WTC11 (cell line): Measurements from ENCODE around the gene ACP4. TPM values are rescaled to one million over a fixed set of nuclear protein-coding genes. Genes with fewer than 3 reads are reported as not detected.

Experiments
- ATAC-seq: fragments of 200-7000 bp; cut with Tn5 transposase; 2 replicates; pipeline ENCODE4 v1.10.0; 2021; ENCODE audit warnings: mild to moderate bottlenecking, moderate library complexity
- CTCF ChIA-PET: fragments of 300-600 bp; sonication (Branson Sonifier 250); formaldehyde crosslinking; loops from one replicate; lab custom pipeline; 2021; ENCODE audit warnings: antibody characterized with exemption; lab: Charles Lee
- POLR2A ChIA-PET: fragments of 350-600 bp; sonication (Branson Sonifier 250); formaldehyde crosslinking; loops from one replicate; lab custom pipeline; 2021; ENCODE audit warnings: antibody characterized with exemption; lab: Charles Lee
- DNase-seq: peaks from one replicate; pipeline ENCODE4 v3.0.0; 2021; ENCODE audit warnings: low spot score
- H3K27ac Mint-ChIP-seq: 2 replicates; pipeline ENCODE4 v1.8.0; 2021; ENCODE audit warnings: mixed read lengths
- H3K27me3 Mint-ChIP-seq: 2 replicates; pipeline ENCODE4 v1.8.0; 2021; ENCODE audit warnings: low read depth, mild to moderate bottlenecking, moderate library complexity, mixed read lengths
- H3K36me3 Mint-ChIP-seq: 2 replicates; pipeline ENCODE4 v1.8.0; 2021; ENCODE audit warnings: mixed read lengths
- H3K4me1 Mint-ChIP-seq: 2 replicates; pipeline ENCODE4 v1.8.0; 2022; ENCODE audit warnings: mixed read lengths
- H3K4me3 Mint-ChIP-seq: 2 replicates; pipeline ENCODE4 v1.8.0; 2021; ENCODE audit warnings: mild to moderate bottlenecking, moderate library complexity, mixed read lengths
- H3K9me3 Mint-ChIP-seq: 2 replicates; pipeline ENCODE4 v1.8.0; 2021; ENCODE audit warnings: mixed read lengths
- ATF2 ChIP-seq: sonication (generic); formaldehyde crosslinking; IDR thresholded peaks from 2 replicates; pipeline ENCODE4 v1.8.1; 2022; ENCODE audit warnings: low read depth, missing genetic modification reagents, borderline replicate concordance
- ETV6 ChIP-seq: sonication (generic); formaldehyde crosslinking; IDR thresholded peaks from 2 replicates; pipeline ENCODE4 v1.8.1; 2022; ENCODE audit warnings: mild to moderate bottlenecking, missing genetic modification reagents
- GTF2I ChIP-seq: fragments of 250-450 bp; sonication (Bioruptor Pico); conservative IDR thresholded peaks from 2 replicates; pipeline ENCODE4 v1.4.0; 2021; ENCODE audit warnings: mild to moderate bottlenecking
- HMGXB4 ChIP-seq: sonication (generic); formaldehyde crosslinking; IDR thresholded peaks from 2 replicates; pipeline ENCODE4 v1.8.1; 2023; ENCODE audit warnings: mild to moderate bottlenecking, moderate library complexity, missing genetic modification reagents
- IRF2 ChIP-seq: sonication (generic); formaldehyde crosslinking; IDR thresholded peaks from 2 replicates; pipeline ENCODE4 v1.8.0; 2022; ENCODE audit warnings: low read depth, missing genetic modification reagents, borderline replicate concordance
- MAX ChIP-seq: sonication (generic); formaldehyde crosslinking; IDR thresholded peaks from 2 replicates; pipeline ENCODE4 v1.8.0; 2022; ENCODE audit warnings: mild to moderate bottlenecking, missing genetic modification reagents
- NR1H2 ChIP-seq: sonication (generic); formaldehyde crosslinking; IDR thresholded peaks from 2 replicates; pipeline ENCODE4 v1.9.0; 2021; ENCODE audit warnings: mild to moderate bottlenecking, moderate library complexity, missing genetic modification reagents
- OVOL2 ChIP-seq: fragments of 250-450 bp; sonication (Bioruptor Pico); IDR thresholded peaks from 2 replicates; pipeline ENCODE4 v1.9.0; 2021; ENCODE audit warnings: mild to moderate bottlenecking, borderline replicate concordance
- SMAD3 ChIP-seq: sonication (generic); formaldehyde crosslinking; IDR thresholded peaks from 2 replicates; pipeline ENCODE4 v1.8.0; 2022; ENCODE audit warnings: missing genetic modification reagents, mild to moderate bottlenecking, borderline replicate concordance
- SOX15 ChIP-seq: fragments of 250-450 bp; sonication (Bioruptor Pico); IDR thresholded peaks from 2 replicates; pipeline ENCODE4 v1.9.0; 2021; ENCODE audit warnings: mild to moderate bottlenecking
- ZBTB43 ChIP-seq: sonication (generic); formaldehyde crosslinking; IDR thresholded peaks from 2 replicates; pipeline ENCODE4 v1.8.1; 2023; ENCODE audit warnings: mild to moderate bottlenecking, missing genetic modification reagents
- ZNF396 ChIP-seq: fragments of 250-450 bp; sonication (Bioruptor Pico); IDR thresholded peaks from 2 replicates; pipeline ENCODE4 v1.8.0; 2021; ENCODE audit warnings: mild to moderate bottlenecking, moderate library complexity, borderline replicate concordance
- ZNF671 ChIP-seq: fragments of 250-450 bp; sonication (Bioruptor Pico); IDR thresholded peaks from 2 replicates; pipeline ENCODE4 v1.8.0; 2021; ENCODE audit warnings: mild to moderate bottlenecking
- total RNA-seq: library from RNA; stranded (reverse); gene quantifications from 3 replicates; pipeline ENCODE4 v1.2.3, GENCODE V29; 2021
- TF ChIP-seq, protein P1 (sequence below): sonication (generic); formaldehyde crosslinking; IDR thresholded peaks from 2 replicates; pipeline ENCODE4 v1.8.1; 2023; ENCODE audit warnings: mild to moderate bottlenecking, missing genetic modification reagents, moderate library complexity
- TF ChIP-seq, protein P2 (sequence below): sonication (generic); formaldehyde crosslinking; IDR thresholded peaks from 2 replicates; pipeline ENCODE4 v1.8.0; 2023; ENCODE audit warnings: missing genetic modification reagents, mild to moderate bottlenecking, borderline replicate concordance
- TF ChIP-seq, protein P3 (sequence below): sonication (generic); formaldehyde crosslinking; conservative IDR thresholded peaks from 2 replicates; pipeline ENCODE4 v1.8.1; 2022; ENCODE audit warnings: mild to moderate bottlenecking, missing genetic modification reagents
- TF ChIP-seq, protein P4 (sequence below): sonication (generic); formaldehyde crosslinking; IDR thresholded peaks from 2 replicates; pipeline ENCODE4 v1.8.0; 2022; ENCODE audit warnings: mild to moderate bottlenecking, missing genetic modification reagents

The ACP4 gene
- total RNA-seq, 1 experiment from 2014 or later, result not detected

GRCh38 chr19:50795664-50796073 is 5.5 kb downstream of the ACP4 start:
- ChIA-PET POLR2A (interaction anchor here (0.8 to 1.4 kb wide), 4 partner anchors 9 to 412 kb away, joined by 3 to 6 read pairs (median 4); no protein-coding TSS in a partner anchor), CTCF (interaction anchor here (0.7 to 5.1 kb wide), 9 partner anchors 9 to 269 kb away, joined by 3 to 38 read pairs (median 4); partner anchors contain the start of genes KLK13 and KLK3)
- Mint-ChIP-seq H3K4me3 (no peak overlapping the region), H3K4me1 (peaks cover 14% of the 10 kb centered on the region), H3K9me3 (no peaks in the 10 kb centered on the region), H3K27me3 (peaks cover 16% of the 10 kb centered on the region), H3K36me3 (peaks cover 26% of the 10 kb centered on the region), H3K27ac (peak overlapping the region; percentile 79; the same call in 1 of the 2 replicates)
- ATAC-seq, result no peak; the same call in 1 of the 2 replicates
- TF ChIP-seq, protein P1, sequence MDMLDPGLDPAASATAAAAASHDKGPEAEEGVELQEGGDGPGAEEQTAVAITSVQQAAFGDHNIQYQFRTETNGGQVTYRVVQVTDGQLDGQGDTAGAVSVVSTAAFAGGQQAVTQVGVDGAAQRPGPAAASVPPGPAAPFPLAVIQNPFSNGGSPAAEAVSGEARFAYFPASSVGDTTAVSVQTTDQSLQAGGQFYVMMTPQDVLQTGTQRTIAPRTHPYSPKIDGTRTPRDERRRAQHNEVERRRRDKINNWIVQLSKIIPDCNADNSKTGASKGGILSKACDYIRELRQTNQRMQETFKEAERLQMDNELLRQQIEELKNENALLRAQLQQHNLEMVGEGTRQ (CRISPR knock-in tag), result no peak
- TF ChIP-seq MAX (CRISPR knock-in tag), result 0 out of 2 replicates have a peak, but pooled peaks have one; percentile 18
- no peak for TF ChIP-seq ZBTB43 (CRISPR knock-in tag)
- TF ChIP-seq ZNF671 (CRISPR knock-in tag), result no peak
- TF ChIP-seq SMAD3 (CRISPR knock-in tag), result peak; percentile 72; the same call in 1 of the 2 replicates
- TF ChIP-seq, protein P2, sequence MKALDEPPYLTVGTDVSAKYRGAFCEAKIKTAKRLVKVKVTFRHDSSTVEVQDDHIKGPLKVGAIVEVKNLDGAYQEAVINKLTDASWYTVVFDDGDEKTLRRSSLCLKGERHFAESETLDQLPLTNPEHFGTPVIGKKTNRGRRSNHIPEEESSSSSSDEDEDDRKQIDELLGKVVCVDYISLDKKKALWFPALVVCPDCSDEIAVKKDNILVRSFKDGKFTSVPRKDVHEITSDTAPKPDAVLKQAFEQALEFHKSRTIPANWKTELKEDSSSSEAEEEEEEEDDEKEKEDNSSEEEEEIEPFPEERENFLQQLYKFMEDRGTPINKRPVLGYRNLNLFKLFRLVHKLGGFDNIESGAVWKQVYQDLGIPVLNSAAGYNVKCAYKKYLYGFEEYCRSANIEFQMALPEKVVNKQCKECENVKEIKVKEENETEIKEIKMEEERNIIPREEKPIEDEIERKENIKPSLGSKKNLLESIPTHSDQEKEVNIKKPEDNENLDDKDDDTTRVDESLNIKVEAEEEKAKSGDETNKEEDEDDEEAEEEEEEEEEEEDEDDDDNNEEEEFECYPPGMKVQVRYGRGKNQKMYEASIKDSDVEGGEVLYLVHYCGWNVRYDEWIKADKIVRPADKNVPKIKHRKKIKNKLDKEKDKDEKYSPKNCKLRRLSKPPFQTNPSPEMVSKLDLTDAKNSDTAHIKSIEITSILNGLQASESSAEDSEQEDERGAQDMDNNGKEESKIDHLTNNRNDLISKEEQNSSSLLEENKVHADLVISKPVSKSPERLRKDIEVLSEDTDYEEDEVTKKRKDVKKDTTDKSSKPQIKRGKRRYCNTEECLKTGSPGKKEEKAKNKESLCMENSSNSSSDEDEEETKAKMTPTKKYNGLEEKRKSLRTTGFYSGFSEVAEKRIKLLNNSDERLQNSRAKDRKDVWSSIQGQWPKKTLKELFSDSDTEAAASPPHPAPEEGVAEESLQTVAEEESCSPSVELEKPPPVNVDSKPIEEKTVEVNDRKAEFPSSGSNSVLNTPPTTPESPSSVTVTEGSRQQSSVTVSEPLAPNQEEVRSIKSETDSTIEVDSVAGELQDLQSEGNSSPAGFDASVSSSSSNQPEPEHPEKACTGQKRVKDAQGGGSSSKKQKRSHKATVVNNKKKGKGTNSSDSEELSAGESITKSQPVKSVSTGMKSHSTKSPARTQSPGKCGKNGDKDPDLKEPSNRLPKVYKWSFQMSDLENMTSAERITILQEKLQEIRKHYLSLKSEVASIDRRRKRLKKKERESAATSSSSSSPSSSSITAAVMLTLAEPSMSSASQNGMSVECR (CRISPR knock-in tag), result no peak
- peak; percentile 9; the same call in 1 of the 2 replicates for TF ChIP-seq ETV6
- TF ChIP-seq ZNF396 (CRISPR knock-in tag), result no peak
- TF ChIP-seq, protein P3, sequence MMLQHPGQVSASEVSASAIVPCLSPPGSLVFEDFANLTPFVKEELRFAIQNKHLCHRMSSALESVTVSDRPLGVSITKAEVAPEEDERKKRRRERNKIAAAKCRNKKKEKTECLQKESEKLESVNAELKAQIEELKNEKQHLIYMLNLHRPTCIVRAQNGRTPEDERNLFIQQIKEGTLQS (CRISPR knock-in tag), result 0 out of 2 replicates have a peak, but pooled peaks have one; percentile 8
- TF ChIP-seq IRF2 (CRISPR knock-in tag), result no peak
- no peak for TF ChIP-seq SOX15 (CRISPR knock-in tag)
- no peak for DNase-seq

DNA sequence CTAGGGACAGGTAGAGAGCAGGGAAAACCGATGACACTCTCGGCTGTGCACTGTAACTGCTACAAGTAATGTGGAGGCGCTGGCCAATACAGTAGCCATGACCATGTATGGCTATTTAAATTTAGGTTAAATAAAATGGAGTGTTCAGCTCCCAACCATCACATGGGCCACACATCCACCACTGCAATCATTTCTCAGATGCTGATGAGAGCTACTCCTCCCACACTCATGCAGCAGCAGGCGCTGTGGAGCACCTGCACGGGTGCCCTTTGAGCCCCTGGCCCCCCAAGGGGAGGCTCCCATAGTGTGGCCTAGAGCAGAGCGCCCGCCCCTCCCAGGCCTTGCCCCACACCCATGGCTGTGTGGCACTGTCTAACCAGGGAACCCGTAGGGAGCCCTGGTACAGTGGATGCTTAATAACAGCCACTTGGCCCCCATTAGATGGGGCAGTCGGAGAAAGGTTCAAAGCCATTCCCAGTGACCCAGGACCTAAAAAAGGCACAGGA is 6.0 kb downstream of the ACP4 start:
- Mint-ChIP-seq H3K36me3 (peaks cover 31% of the 10 kb centered on the region), H3K4me1 (peaks cover 19% of the 10 kb centered on the region), H3K9me3 (no peaks in the 10 kb centered on the region), H3K27ac (peak overlapping the region; percentile 79; the same call in 1 of the 2 replicates), H3K27me3 (peaks cover 14% of the 10 kb centered on the region), H3K4me3 (no peak overlapping the region)
- no peak for DNase-seq
- CTCF ChIA-PET, result interaction anchor here (0.7 to 5.1 kb wide), 9 partner anchors 9 to 269 kb away, joined by 3 to 38 read pairs (median 4); partner anchors contain the start of genes KLK13 and KLK3
- POLR2A ChIA-PET, result interaction anchor here (0.8 to 1.4 kb wide), 3 partner anchors 9 to 413 kb away, joined by 3 to 6 read pairs (median 3); no protein-coding TSS in a partner anchor
- peak; percentile 10 for ATAC-seq
- TF ChIP-seq ATF2 (CRISPR knock-in tag) (no peak), OVOL2 (CRISPR knock-in tag) (no peak), ZNF671 (CRISPR knock-in tag) (0 out of 2 replicates have a peak, but pooled peaks have one; percentile 34), ETV6 (peak; percentile 58; the same call in 1 of the 2 replicates), GTF2I (no peak), NR1H2 (CRISPR knock-in tag) (no peak), HMGXB4 (CRISPR knock-in tag) (0 out of 2 replicates have a peak, but pooled peaks have one; percentile 22)
- TF ChIP-seq, protein P4, sequence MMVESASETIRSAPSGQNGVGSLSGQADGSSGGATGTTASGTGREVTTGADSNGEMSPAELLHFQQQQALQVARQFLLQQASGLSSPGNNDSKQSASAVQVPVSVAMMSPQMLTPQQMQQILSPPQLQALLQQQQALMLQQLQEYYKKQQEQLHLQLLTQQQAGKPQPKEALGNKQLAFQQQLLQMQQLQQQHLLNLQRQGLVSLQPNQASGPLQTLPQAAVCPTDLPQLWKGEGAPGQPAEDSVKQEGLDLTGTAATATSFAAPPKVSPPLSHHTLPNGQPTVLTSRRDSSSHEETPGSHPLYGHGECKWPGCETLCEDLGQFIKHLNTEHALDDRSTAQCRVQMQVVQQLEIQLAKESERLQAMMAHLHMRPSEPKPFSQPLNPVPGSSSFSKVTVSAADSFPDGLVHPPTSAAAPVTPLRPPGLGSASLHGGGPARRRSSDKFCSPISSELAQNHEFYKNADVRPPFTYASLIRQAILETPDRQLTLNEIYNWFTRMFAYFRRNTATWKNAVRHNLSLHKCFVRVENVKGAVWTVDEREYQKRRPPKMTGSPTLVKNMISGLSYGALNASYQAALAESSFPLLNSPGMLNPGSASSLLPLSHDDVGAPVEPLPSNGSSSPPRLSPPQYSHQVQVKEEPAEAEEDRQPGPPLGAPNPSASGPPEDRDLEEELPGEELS (CRISPR knock-in tag), result peak; percentile 39; the same call in 1 of the 2 replicates
